ENCODE results near the gene GNAL.

The GNAL gene

DNA sequence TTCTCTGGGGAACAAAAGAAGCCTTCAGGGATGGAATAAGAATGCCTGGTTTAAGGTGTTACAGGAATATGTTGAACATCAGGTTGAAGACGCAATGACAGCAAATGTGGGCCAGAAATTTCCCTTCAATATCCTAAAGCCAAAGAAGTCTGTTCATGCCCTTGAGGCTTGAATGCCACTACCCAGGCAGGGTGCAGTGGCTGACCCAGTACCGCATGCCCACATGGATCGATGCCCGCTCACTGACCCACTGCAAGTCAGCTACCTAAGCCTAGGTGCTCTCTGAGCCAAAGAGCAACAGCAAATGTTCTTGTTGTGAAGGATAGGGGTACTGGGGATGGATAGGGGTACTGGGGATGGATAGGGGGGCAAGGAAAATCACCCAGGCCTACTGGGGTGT is 58.2 kb downstream of the GNAL start:
- Histone ChIP-seq H3K36me3 (ENCODE audit: control insufficient read depth, low read length) (no peaks in the 10 kb centered on the region), H3K9me2 (replicated peaks; ENCODE audit: control insufficient read depth, low read length) (no peaks in the 10 kb centered on the region), H3K4me2 (ENCODE audit: low read length) (peak overlapping the region; percentile 30; the same call in 1 of the 2 replicates)

DNA sequence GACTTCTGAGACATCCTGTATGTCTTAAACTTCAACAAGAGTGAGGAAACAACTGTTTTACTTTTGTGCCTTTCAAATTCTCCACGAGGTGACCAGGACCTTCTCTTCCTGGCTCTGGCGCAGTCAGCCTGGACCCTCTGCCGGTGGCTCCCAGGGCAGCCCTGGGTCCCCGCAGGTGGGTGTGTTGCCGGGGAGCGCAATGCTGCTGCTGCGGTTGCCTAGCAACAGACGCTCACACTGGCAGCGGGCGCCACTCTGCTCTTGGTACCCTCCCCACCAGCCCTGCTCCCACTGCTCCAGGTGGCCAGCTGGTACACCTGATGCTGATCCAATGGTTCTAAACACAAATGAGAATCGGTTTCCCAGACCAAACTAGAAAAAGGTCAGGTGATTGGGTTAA is 58.7 kb downstream of the GNAL start:
- Histone ChIP-seq H3K4me2 (ENCODE audit: low read length) (no peak overlapping the region; the same call in 1 of the 2 replicates), H3K4me3 (ENCODE audit: low read length) (no peak overlapping the region), H3K4me1 (ENCODE audit: control insufficient read depth, low read length) (peaks cover 54% of the 10 kb centered on the region), H3F3A (ENCODE audit: control insufficient read depth, insufficient read depth) (peaks cover 12% of the 10 kb centered on the region), H3K36me3 (ENCODE audit: control insufficient read depth, low read length) (no peaks in the 10 kb centered on the region), H3K27ac (ENCODE audit: low read depth, low read length) (no peak overlapping the region), H3K9me3 (ENCODE audit: control insufficient read depth, insufficient read depth, low read length) (no peaks in the 10 kb centered on the region), H3K9me2 (replicated peaks; ENCODE audit: control insufficient read depth, low read length) (no peaks in the 10 kb centered on the region), H3K79me2 (ENCODE audit: control insufficient read depth, low read length) (peaks cover 19% of the 10 kb centered on the region), H3K27me3 (ENCODE audit: control insufficient read depth, low read length) (no peaks in the 10 kb centered on the region), H4K20me1 (ENCODE audit: control insufficient read depth, insufficient read depth, low read depth, low read length) (no peaks in the 10 kb centered on the region)
- TF ChIP-seq, protein P1, sequence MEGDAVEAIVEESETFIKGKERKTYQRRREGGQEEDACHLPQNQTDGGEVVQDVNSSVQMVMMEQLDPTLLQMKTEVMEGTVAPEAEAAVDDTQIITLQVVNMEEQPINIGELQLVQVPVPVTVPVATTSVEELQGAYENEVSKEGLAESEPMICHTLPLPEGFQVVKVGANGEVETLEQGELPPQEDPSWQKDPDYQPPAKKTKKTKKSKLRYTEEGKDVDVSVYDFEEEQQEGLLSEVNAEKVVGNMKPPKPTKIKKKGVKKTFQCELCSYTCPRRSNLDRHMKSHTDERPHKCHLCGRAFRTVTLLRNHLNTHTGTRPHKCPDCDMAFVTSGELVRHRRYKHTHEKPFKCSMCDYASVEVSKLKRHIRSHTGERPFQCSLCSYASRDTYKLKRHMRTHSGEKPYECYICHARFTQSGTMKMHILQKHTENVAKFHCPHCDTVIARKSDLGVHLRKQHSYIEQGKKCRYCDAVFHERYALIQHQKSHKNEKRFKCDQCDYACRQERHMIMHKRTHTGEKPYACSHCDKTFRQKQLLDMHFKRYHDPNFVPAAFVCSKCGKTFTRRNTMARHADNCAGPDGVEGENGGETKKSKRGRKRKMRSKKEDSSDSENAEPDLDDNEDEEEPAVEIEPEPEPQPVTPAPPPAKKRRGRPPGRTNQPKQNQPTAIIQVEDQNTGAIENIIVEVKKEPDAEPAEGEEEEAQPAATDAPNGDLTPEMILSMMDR (IDR thresholded peaks at IDR 0.05; ENCODE audit: low read depth, low read length, poor library complexity, severe bottlenecking), result no peak
- no peak for TF ChIP-seq EZH2phosphoT487 (IDR thresholded peaks at IDR 0.05; ENCODE audit: borderline replicate concordance, low read length)

More for the DNA sequence above, 58.2 kb downstream of the GNAL start:
- Histone ChIP-seq H3K27ac (ENCODE audit: low read depth, low read length) (no peak overlapping the region), H3K4me3 (ENCODE audit: low read length) (no peak overlapping the region), H4K20me1 (ENCODE audit: control insufficient read depth, insufficient read depth, low read depth, low read length) (no peaks in the 10 kb centered on the region), H3K27me3 (ENCODE audit: control insufficient read depth, low read length) (no peaks in the 10 kb centered on the region), H3K79me2 (ENCODE audit: control insufficient read depth, low read length) (peaks cover 24% of the 10 kb centered on the region), H3K4me1 (ENCODE audit: control insufficient read depth, low read length) (peaks cover 58% of the 10 kb centered on the region), H3F3A (ENCODE audit: control insufficient read depth, insufficient read depth) (peaks cover 12% of the 10 kb centered on the region), H3K9me3 (ENCODE audit: control insufficient read depth, insufficient read depth, low read length) (no peaks in the 10 kb centered on the region)
- TF ChIP-seq EZH2phosphoT487 (IDR thresholded peaks at IDR 0.05; ENCODE audit: borderline replicate concordance, low read length), result no peak
- TF ChIP-seq, protein P1 (IDR thresholded peaks at IDR 0.05; ENCODE audit: low read depth, low read length, poor library complexity, severe bottlenecking), result no peak

DNA sequence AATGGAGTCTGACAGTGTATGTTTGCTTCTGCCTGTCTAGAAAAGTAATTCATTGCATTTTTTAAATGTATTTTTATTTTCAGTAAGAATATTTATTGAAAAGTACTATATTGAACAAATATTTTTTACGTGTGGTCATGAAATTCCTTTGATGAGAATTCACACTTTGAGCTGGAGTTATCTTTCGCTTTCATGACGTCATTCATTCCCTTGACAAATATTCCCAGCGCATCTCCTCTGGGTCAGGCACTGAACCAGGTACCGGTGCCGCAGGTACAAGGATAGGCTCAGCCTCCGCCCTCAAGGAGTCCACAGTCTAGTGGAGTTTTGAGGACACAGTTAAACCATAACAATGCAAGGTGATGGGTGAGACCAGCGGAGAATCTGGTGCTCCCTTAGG is 60.2 kb downstream of the GNAL start:
- Histone ChIP-seq H3K27me3 (ENCODE audit: control insufficient read depth, low read length) (no peaks in the 10 kb centered on the region), H3K4me1 (ENCODE audit: control insufficient read depth, low read length) (peaks cover 38% of the 10 kb centered on the region), H3K27ac (ENCODE audit: low read depth, low read length) (no peak overlapping the region), H3F3A (ENCODE audit: control insufficient read depth, insufficient read depth) (no peaks in the 10 kb centered on the region), H3K79me2 (ENCODE audit: control insufficient read depth, low read length) (peaks cover 14% of the 10 kb centered on the region), H3K9me2 (replicated peaks; ENCODE audit: control insufficient read depth, low read length) (no peaks in the 10 kb centered on the region), H3K36me3 (ENCODE audit: control insufficient read depth, low read length) (0 out of 2 replicates have a peak, but pooled peaks cover 4% of the 10 kb centered on the region), H3K9me3 (ENCODE audit: control insufficient read depth, insufficient read depth, low read length) (no peaks in the 10 kb centered on the region), H4K20me1 (ENCODE audit: control insufficient read depth, insufficient read depth, low read depth, low read length) (no peaks in the 10 kb centered on the region), H3K4me3 (ENCODE audit: low read length) (no peak overlapping the region), H3K4me2 (ENCODE audit: low read length) (no peak overlapping the region)
- no peak for TF ChIP-seq EZH2phosphoT487 (IDR thresholded peaks at IDR 0.05; ENCODE audit: borderline replicate concordance, low read length)
- TF ChIP-seq, protein P1 (IDR thresholded peaks at IDR 0.05; ENCODE audit: low read depth, low read length, poor library complexity, severe bottlenecking), result no peak

Measured in DOHH2 (cell line).